ENCODE data around the gene FGF7. TPM values are rescaled to one million over a fixed set of nuclear protein-coding genes. Genes with fewer than 3 reads are reported as not detected.

Gene FGF7
- total RNA-seq, 2 donors from 2014 or later = not detected

DNA sequence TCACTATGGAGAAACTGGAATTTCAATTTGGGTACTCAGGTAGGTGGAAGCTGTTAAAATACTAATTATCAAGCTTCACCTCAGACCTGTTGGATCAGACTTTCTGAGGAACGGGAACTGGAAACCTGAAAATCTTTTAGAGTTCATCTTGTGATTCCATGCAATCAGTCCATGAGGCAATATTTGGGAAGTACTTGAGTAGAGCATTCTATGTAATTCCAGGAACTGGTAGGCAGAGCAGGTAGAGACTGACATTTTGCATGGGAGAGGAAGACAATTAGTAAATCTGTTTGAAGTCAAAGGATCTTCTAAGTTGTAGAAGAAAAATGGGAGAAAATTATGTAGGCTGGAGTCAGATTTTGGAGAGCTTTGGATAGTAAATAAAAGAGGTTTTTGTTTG lies 43.1 kb downstream of the FGF7 start:
- Histone ChIP-seq H3K9me3 (ENCODE audit: control insufficient read depth, low read length) (no peaks in the 10 kb centered on the region), H3K4me1 (ENCODE audit: control insufficient read depth, insufficient read depth, low read length) (no peaks in the 10 kb centered on the region), H3K4me3 (ENCODE audit: low read length) (no peak overlapping the region), H3K36me3 (ENCODE audit: control insufficient read depth, insufficient read depth, low read length) (no peaks in the 10 kb centered on the region), H3K9ac (ENCODE audit: extremely low read depth, low read length, poor library complexity, severe bottlenecking) (no peak overlapping the region), H3K27ac (ENCODE audit: low read depth, low read length) (no peak overlapping the region), H3K27me3 (ENCODE audit: control insufficient read depth, insufficient read depth, low read length, poor library complexity, severe bottlenecking) (no peaks in the 10 kb centered on the region)
- WGBS, 2 experiments (ENCODE audit: insufficient coverage in 1 of 2, insufficient read length in 1 of 2) = 83% methylated on average over 1 of the region's 1 CpG; no CpG with 5 or more reads in 1 of the 2 experiments
- H3K27me3 Mint-ChIP-seq (ENCODE audit: insufficient read depth) = no peaks in the 10 kb centered on the region
- no peak overlapping the region for H3K27ac Mint-ChIP-seq
- H3K36me3 Mint-ChIP-seq (ENCODE audit: low read depth) = no peaks in the 10 kb centered on the region
- H3K4me3 Mint-ChIP-seq = no peak overlapping the region
- H3K9me3 Mint-ChIP-seq = no peaks in the 10 kb centered on the region
- DNase-seq = no peak
- H3K4me1 Mint-ChIP-seq = no peaks in the 10 kb centered on the region
- TF ChIP-seq, protein P1, sequence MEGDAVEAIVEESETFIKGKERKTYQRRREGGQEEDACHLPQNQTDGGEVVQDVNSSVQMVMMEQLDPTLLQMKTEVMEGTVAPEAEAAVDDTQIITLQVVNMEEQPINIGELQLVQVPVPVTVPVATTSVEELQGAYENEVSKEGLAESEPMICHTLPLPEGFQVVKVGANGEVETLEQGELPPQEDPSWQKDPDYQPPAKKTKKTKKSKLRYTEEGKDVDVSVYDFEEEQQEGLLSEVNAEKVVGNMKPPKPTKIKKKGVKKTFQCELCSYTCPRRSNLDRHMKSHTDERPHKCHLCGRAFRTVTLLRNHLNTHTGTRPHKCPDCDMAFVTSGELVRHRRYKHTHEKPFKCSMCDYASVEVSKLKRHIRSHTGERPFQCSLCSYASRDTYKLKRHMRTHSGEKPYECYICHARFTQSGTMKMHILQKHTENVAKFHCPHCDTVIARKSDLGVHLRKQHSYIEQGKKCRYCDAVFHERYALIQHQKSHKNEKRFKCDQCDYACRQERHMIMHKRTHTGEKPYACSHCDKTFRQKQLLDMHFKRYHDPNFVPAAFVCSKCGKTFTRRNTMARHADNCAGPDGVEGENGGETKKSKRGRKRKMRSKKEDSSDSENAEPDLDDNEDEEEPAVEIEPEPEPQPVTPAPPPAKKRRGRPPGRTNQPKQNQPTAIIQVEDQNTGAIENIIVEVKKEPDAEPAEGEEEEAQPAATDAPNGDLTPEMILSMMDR (conservative IDR thresholded peaks at IDR 0.05) = no peak

DNA sequence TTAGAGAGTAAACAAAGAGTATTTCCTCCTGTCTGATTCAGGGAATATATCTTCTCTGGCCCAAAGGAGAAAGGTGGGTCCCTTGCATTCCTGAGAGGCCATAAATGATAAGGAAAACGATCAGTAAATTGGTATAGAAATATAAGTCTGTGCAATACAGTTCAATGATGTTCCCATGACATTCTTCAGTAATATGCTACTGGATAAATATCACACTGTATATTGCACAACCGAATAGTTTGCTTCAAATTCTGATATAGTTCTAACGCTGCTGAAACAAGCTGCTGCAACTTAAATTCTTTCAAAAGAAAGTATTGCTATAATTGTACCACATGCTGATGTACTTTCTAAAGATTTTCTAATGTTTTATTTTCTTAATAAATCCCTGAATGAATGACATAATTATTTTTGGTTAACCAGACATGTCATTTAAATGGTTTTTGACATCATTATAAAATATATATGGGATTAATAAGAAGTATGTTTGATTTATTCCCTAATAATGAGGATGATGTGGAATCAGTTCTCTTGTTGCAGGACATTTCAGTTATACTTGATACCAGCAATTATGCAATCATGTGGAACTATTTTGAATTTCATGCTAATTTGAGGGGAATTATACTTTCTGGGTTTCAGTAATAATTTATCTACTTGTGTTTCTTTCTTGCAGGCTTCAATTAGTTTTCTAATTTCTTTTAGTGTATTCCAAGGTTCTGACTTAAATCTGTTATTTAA lies 44.9 kb downstream of the FGF7 start:
- Mint-ChIP-seq H3K36me3 (ENCODE audit: low read depth) (no peaks in the 10 kb centered on the region), H3K9me3 (no peaks in the 10 kb centered on the region), H3K27ac (no peak overlapping the region), H3K4me3 (no peak overlapping the region), H3K27me3 (ENCODE audit: insufficient read depth) (no peaks in the 10 kb centered on the region), H3K4me1 (peaks cover 7% of the 10 kb centered on the region)
- no peaks in the 10 kb centered on the region for H3K27me3 ChIP-seq (ENCODE audit: control insufficient read depth, insufficient read depth, low read length, poor library complexity, severe bottlenecking)
- H3K9me3 ChIP-seq (ENCODE audit: control insufficient read depth, low read length) = no peaks in the 10 kb centered on the region
- H3K4me3 ChIP-seq (ENCODE audit: low read length) = no peak overlapping the region
- H3K9ac ChIP-seq (ENCODE audit: extremely low read depth, low read length, poor library complexity, severe bottlenecking) = no peak overlapping the region
- WGBS, 2 experiments (ENCODE audit: insufficient coverage in 1 of 2, insufficient read length in 1 of 2) = 91% methylated on average over 3 of the region's 3 CpGs; no CpG with 5 or more reads in 1 of the 2 experiments
- no peaks in the 10 kb centered on the region for H3K36me3 ChIP-seq (ENCODE audit: control insufficient read depth, insufficient read depth, low read length)
- TF ChIP-seq, protein P1 (conservative IDR thresholded peaks at IDR 0.05) = no peak
- no peak overlapping the region for H3K27ac ChIP-seq (ENCODE audit: low read depth, low read length)
- no peak for DNase-seq
- H3K4me1 ChIP-seq (ENCODE audit: control insufficient read depth, insufficient read depth, low read length) = no peaks in the 10 kb centered on the region

DNA sequence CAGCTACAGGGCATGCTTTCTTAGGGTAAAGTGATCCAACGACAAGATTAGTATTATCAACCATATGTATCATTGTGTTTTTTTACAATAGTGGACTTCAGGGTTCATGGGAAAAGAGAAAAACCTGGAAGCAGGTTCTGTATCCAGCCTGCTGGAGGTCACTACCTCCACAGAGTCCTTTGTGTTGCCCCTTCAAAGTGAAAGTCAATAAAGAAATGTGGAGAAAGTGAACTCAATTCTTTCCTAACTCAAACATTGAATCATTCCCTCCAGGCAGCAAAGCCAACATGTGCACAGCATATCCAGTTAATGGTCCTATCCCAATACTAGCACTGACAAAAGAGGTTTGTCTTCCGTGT lies 45.4 kb downstream of the FGF7 start:
- Histone ChIP-seq H3K36me3 (ENCODE audit: control insufficient read depth, insufficient read depth, low read length) (no peaks in the 10 kb centered on the region), H3K4me3 (ENCODE audit: low read length) (no peak overlapping the region), H3K27ac (ENCODE audit: low read depth, low read length) (no peak overlapping the region), H3K9me3 (ENCODE audit: control insufficient read depth, low read length) (no peaks in the 10 kb centered on the region), H3K9ac (ENCODE audit: extremely low read depth, low read length, poor library complexity, severe bottlenecking) (no peak overlapping the region), H3K27me3 (ENCODE audit: control insufficient read depth, insufficient read depth, low read length, poor library complexity, severe bottlenecking) (no peaks in the 10 kb centered on the region), H3K4me1 (ENCODE audit: control insufficient read depth, insufficient read depth, low read length) (no peaks in the 10 kb centered on the region)
- H3K9me3 Mint-ChIP-seq = no peaks in the 10 kb centered on the region
- H3K4me3 Mint-ChIP-seq = no peak overlapping the region
- H3K36me3 Mint-ChIP-seq (ENCODE audit: low read depth) = no peaks in the 10 kb centered on the region
- peaks cover 7% of the 10 kb centered on the region for H3K4me1 Mint-ChIP-seq
- WGBS, 2 experiments (ENCODE audit: insufficient coverage in 1 of 2, insufficient read length in 1 of 2) = 90% methylated on average over 1 of the region's 2 CpGs; no CpG with 5 or more reads in 1 of the 2 experiments
- TF ChIP-seq, protein P1 (conservative IDR thresholded peaks at IDR 0.05) = no peak
- H3K27me3 Mint-ChIP-seq (ENCODE audit: insufficient read depth) = no peaks in the 10 kb centered on the region
- H3K27ac Mint-ChIP-seq = no peak overlapping the region
- no peak for DNase-seq

All from endodermal cell (in vitro differentiated cells).